Measurements from ENCODE around the gene RBM10.

DNA sequence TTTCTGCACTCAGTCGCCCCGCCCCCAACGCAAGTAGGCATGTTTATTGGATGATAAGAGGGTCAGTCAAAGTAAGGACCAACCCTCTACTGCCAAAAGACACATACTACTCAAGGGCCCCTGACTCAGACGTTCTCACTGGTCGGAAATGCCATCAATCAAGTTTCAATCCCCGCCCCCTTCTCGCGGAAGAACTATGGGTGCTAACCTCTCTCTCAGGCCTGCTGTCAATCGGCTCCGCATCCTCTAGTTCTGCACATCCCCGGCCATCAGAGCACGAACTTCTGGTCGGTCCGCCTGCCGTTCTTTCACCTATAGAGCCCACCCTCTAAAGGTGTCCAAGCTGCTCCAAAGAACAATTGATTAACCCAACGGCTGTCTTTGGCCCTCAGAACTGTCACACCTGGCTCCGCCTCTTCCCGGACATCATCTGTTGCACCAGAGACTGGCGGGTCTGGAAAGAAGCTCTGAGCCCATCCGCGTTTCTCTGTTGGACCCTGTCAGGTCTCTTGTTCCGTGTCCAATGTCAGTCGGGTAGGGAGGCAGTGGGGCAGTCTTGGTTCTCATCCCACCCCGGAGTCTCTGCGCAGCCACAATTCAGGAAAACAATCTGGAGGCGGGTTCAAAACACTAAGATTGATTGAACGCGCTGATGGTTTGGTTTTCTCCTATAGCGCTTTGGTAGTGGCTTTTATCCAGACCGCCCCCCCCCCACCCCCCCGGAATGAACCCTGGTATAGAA is 15.7 kb upstream of the RBM10 start:
- TF ChIP-seq, protein P1, sequence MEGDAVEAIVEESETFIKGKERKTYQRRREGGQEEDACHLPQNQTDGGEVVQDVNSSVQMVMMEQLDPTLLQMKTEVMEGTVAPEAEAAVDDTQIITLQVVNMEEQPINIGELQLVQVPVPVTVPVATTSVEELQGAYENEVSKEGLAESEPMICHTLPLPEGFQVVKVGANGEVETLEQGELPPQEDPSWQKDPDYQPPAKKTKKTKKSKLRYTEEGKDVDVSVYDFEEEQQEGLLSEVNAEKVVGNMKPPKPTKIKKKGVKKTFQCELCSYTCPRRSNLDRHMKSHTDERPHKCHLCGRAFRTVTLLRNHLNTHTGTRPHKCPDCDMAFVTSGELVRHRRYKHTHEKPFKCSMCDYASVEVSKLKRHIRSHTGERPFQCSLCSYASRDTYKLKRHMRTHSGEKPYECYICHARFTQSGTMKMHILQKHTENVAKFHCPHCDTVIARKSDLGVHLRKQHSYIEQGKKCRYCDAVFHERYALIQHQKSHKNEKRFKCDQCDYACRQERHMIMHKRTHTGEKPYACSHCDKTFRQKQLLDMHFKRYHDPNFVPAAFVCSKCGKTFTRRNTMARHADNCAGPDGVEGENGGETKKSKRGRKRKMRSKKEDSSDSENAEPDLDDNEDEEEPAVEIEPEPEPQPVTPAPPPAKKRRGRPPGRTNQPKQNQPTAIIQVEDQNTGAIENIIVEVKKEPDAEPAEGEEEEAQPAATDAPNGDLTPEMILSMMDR (IDR thresholded peaks at IDR 0.05), result no peak
- no peak for TF ChIP-seq POLR2A (IDR thresholded peaks at IDR 0.05)

Data from testis (tissue), 2 donors.